Lung microvascular endothelial cell (primary cell): Measurements from ENCODE around the gene TTLL1. TPM values are rescaled to one million over a fixed set of nuclear protein-coding genes. Genes with fewer than 3 reads are reported as not detected.

Experiments used
- DNase-seq, 2 donors: peaks; one replicate each; pipeline versions ENCODE4 v3.0.0 to v3.0.0-alpha.2; 2010; ENCODE audit warnings: low read depth in 2 of 2
- total RNA-seq: library from RNA; depleted of rRNA; stranded (reverse); fragments of >200 nt; gene quantifications from 2 replicates; pipeline ENCODE4 v1.2.1, GENCODE V29; 2014

The TTLL1 gene
- total RNA-seq: 6.5 and 9.9 TPM in 2 replicates

- peak; percentile 84 to 88 for DNase-seq
These were observed at the start of gene TTLL1 for GRCh38 chr22:43088984-43089717. Gene TTLL1 (minus strand): TSS chr22:43089391. CDS start chr22:43075586, 13,805 bp downstream.

DNA sequence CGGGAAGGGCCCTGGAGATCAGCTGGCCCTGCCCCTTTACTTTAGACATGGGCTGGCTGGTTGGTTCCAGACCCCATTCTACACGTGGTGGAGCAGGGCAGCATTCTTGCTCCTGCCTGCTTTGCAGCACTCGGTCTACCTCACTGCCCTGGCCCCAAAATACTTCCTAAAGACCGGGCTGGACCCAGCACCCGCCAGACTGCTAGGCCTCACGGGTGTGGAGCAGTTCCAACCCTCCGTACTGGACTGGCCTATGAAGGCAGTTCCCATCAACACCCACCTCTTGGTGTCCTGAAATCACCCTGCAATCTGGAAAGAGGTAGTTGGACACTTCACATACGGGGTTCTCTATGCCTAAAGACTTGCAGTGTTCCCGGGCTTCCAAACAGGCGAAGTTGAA is 47.6 kb upstream of the TTLL1 start:
- no peak for DNase-seq

DNA sequence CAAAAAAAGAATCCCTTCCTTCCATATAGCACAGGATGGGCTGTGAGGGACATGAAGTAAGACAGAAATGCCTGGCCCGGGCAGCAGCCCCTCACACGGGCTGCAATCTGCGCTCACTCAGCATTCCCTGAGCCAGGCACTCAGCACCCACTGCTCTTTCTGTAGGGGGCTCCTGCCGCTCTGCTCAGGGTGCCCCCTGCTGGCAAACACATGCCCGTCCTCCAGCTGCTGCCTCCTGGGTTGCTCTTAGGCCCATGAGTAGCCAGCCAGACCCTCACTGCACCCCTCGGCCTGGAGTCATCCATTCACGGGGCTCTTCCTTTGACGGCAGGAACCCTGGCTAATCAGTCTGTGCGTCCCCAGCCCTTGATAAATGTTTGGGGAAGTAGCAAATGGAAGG is 47.1 kb upstream of the TTLL1 start:
- DNase-seq: peak; percentile 45 to 80

- DNase-seq: no peak
These were observed 46.4 kb upstream of the TTLL1 start for GRCh38 chr22:43135565-43135964.

- no peak for DNase-seq
These were observed 45.4 kb upstream of the TTLL1 start for GRCh38 chr22:43134553-43134952.

- no peak for DNase-seq
These were observed 44.2 kb upstream of the TTLL1 start for GRCh38 chr22:43133401-43133800.

DNA sequence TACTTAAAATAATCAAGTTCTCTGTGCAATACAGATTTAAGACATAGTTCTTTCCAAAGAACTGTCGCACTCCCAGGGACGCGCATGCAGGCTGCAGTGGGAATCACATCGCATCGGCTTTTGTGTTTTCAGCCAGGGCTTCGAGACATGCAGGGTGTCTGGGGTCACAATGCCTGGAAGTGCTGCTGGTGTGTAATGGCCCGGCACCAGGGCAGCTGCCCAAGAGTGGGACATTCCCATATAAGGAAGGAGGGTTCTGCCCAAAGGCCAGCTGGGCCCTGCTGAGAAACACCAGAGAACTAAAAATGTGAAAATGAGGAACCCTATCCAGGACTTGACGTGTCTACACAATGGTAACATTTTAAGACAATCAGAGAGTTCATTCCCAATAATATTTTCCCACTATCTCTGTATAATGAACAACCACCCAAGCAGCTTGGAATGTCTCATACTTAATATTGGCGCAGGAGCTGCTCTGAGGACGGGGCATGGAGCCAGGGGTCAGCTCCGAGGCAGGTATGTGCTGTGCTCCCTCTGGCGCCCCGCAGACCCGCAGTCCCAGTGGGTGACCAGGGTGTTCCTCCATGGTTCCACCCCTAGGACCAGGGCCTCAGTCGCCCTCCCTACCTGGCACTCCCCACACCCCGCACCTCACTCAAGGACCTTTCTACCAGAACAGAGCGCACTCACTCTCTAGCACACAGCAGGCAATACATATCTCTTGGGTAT is 42.7 kb upstream of the TTLL1 start:
- peak; percentile 20 to 67 for DNase-seq

DNA sequence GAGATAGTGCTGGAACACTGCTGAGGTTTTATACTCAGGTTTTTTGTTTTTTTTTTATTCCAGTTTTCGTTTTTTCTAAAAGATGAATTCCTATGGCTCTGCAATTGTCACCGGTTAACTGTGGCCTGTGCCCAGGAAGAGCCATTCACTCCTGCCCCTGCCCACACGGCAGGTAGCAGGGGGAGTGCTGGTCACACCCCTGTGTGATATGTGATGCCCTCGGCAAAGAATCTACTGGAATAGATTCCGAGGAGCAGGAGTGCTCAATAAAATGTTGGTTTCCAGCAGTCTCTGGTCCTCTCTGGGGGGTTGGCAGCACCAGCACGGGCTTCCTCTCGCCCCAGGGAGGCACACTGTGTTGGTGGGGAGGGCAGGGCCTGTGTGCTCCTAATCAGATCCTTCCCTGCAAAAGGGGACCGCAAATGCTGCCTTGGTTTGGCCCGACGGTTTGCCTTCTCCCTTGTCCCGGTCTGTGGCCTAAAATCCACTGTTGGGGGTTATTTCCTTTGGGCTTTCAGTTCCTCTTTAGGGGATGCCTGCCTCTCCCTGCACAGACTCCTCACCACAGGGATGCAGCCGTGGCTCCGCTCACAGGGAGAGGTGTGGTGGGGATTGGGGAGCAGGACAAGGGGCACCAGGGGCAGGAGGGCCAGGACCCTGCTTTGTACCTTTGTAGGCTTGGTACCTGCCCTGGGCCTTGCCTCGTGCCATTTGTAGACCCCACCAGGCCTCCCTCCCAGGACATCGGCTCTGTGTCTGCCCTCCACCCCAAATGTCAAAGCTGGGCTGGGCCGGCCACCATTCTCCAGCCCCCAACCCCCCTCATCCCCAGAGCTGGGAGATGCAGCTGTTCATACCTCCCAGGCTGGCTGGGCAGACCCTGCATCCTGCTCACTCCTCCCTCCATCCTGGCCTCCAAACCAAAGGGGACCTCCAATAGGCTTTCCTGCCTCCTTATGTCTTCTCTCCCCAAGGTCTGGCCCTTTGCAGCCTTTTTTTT is 40.5 kb upstream of the TTLL1 start:
- no peak for DNase-seq

DNA sequence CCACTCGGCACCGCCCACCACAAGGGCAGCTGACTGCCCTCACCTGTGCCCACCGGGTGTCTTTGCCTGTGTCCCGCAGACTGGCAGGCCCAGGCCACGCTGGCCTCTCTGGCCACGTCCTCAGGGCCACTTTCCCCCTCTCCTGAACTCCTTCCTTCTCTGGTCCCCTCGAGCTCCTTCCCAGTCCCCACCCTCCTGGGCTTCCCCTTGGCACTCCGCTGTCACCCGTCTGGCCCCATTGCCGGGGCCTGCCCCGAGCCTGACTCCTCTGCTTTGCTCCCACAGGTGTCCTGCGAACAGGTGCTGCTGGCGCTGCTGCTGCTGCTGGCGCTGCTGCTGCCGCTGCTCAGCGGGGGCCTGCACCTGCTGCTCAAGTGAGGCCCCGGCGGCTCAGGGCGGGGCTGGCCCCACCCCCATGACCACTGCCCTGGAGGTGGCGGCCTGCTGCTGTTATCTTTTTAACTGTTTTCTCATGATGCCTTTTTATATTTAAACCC is 39.8 kb upstream of the TTLL1 start:
- no peak for DNase-seq

DNA sequence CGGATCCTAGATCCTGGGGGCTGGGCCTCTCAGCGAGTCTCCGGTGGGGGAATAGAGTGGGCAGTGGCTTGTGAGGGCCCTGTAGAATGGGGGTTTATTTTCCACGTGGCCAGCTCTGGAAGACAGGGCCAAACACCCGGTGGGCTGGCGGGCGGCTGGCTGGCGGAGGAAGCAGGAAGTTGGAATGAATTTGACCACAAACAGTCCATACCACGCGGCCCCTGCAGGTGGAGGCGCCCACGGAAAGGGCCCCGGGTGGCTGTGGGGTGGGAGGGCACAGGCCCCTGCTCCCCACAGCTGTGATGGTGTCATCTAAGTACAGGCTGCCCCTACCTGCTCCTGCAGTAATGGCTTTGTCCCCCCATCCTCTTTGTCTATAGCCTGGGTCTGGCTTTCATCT is 38.9 kb upstream of the TTLL1 start:
- peak in 1 of 2 donors; percentile 22 for DNase-seq

- no peak for DNase-seq
These were observed 38.1 kb upstream of the TTLL1 start for GRCh38 chr22:43127166-43127908.

DNA sequence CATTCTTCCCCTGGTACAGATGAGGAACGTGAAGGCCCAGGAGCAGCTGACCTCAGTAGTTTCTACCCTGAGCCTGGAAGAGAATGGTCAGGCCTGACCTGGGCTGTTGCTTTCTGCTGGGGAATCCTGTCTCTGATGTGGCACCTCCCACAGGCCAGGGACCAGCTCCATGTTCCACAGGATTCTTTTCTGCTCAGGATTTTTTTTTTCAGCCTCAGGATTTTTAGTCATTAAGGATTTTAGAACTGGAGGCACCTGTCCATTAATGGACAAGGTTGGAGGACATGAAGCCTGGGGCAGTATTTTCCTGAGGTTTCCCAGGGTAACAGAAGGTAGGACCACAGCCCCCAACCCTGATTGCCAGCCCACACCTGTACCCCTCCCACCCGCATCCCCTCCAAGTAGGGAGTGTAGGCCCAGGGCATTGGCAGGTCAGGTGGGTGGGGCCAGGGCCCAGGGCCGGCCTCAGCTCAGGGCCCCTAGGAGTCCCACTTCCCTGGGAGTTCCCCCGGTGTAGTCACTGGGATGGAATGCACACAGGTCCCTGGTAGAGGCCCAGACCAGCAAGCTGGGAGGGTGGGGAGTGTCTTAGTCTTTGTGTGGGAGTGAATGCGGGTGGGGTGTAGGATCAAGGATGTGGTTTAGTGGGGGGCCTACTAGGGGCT is 37.4 kb upstream of the TTLL1 start:
- peak; percentile 48 to 78 for DNase-seq

DNA sequence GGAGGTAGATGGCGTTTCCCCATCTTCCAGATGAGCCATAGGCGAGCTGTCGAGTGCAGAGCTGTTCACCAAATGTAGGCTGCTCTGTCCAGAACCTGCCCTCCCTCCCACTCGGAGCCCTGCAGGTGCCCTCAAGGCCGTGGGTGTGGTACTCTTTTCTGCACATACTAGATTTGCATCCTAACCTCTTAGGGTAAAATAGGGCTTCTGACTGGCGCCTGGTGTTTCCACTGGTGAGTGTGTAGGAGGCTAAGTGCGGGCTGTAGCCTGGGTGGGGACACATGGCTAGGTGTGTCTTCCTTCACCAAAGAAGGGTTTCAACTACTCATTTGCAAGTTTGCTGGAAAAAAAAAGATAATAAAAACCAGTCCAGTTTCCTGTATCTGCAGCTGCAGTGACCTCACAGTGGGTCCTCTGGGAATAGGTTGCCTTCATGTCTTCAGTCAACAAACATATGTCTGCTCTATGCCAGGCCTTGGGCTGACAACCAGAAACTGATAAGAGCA is 29.8 kb upstream of the TTLL1 start:
- DNase-seq: no peak

- DNase-seq: no peak
These were observed 29.0 kb upstream of the TTLL1 start for GRCh38 chr22:43118024-43118849.

DNA sequence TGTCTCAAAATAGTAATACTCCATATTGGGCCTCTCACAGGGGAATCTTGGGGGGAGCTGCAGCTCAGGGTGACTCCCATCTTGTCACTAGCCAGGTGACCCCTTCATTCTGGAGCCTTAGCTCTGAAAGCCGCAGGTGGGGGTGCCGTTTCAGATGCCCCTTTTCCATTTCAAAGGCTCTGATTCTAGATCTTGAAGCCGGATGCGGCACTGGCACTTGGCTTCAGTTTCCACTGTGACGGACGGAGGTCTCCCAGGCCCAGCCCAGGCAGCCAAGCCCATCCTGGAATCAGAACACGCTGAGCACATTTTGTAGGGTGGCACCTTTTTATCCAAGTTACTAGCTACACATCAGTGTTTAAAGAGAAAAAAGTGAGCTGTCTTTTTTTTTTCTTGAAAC is 27.7 kb upstream of the TTLL1 start:
- no peak for DNase-seq

DNA sequence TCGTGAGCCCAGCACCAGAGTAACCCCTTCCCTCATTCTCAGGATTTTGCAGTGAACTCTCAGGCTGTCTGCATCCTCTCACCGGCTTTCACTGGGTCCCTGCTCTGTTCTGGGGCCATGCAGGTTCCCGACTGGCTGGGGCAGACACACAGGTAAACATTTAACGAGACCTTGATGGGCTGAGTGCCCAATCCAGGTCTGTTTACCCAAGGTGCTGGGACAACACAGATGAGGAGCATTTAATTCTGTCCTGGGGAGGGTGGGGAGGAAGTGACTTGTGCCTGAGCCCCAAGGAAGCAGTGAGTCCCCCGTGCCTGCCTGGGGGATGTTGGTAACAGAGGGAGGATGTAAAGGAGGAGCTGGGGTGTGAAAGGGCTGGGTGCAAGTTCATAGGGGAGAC is 25.8 kb upstream of the TTLL1 start:
- DNase-seq: no peak

GRCh38 chr22:43113526-43114251 is 24.5 kb upstream of the TTLL1 start:
- DNase-seq: no peak

- no peak for DNase-seq
These were observed 21.9 kb upstream of the TTLL1 start for GRCh38 chr22:43110927-43111623.
